ENCODE measurements around the gene EFNB3.

The EFNB3 gene

DNA sequence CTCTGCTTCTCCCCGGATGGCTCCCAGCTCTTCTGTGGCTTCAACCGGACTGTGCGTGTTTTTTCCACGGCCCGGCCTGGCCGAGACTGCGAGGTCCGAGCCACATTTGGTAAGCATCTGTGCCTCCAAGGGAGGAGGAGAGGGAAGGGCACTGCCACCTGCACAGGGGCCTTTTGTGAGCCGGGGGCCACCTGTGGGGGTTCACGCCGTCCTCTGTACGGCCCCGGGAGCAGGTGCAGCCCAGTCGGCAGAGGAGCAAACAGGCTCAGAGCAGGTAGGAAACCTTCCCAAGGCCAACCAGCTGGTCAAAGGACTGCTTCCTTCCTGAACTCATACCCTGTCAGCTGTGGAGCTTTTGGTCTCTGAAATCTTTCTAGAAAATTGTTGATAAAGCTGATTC lies 3.3 kb upstream of the EFNB3 start:
- DNase-seq, result no peak

DNA sequence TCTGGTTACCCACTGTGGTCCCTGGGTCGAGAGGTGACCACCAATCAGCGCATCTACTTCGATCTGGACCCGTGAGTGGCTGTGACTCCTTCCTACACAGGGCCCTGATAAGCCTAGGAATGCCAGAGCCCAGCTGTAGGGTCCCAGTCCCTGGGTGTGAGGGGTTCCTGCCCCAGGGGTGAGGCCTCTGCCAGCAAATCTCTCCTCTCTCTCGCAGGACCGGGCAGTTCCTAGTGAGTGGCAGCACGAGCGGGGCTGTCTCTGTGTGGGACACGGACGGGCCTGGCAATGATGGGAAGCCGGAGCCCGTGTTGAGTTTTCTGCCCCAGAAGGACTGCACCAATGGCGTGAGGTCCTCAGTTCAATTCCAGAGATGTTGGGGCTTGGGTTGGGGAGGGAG lies 2.2 kb upstream of the EFNB3 start:
- DNase-seq, result no peak

DNA sequence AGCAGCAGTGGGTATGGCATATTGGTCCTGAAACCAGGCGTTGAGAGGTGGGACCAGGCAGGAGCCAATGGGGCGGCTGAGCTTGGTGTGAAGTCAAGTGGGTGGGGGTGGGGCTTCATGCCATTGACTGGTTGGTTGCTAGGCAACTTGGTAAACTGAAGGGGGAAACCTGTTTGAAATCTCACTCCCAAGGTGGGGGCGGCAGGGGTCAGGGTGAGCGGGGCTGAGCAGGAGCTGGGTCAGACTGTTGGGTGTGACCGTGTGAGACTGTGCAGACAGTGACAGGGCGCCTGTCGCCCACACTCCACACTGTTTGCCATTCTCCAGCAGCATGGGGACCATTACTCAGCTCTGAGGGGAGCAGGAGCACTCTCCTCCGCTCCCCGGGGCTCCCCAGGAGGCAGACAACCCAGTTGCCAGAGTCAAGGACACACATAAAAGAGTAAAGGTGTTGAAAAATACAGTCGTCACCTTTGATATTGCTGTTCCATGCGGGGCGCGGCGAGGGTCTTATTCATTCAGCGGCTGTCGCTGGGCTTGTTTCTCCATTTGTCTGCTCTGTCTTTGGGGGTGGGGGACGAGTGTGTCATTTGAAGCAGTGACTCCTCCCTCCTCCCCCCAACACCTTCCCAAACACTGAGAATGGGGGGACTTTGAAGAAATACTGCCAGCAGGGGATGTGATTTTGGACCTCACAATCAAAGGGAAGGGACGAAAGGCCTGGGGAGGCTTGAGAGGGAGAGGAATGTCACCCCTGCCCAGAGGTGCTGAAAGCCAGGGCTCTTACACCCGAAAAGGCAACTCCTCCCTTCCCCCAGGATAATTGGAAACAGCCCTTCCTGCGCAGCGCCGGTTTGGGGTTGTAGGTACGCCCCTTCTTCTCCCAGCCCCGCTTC lies 1.2 kb upstream of the EFNB3 start:
- DNase-seq, result peak; percentile 40

DNA sequence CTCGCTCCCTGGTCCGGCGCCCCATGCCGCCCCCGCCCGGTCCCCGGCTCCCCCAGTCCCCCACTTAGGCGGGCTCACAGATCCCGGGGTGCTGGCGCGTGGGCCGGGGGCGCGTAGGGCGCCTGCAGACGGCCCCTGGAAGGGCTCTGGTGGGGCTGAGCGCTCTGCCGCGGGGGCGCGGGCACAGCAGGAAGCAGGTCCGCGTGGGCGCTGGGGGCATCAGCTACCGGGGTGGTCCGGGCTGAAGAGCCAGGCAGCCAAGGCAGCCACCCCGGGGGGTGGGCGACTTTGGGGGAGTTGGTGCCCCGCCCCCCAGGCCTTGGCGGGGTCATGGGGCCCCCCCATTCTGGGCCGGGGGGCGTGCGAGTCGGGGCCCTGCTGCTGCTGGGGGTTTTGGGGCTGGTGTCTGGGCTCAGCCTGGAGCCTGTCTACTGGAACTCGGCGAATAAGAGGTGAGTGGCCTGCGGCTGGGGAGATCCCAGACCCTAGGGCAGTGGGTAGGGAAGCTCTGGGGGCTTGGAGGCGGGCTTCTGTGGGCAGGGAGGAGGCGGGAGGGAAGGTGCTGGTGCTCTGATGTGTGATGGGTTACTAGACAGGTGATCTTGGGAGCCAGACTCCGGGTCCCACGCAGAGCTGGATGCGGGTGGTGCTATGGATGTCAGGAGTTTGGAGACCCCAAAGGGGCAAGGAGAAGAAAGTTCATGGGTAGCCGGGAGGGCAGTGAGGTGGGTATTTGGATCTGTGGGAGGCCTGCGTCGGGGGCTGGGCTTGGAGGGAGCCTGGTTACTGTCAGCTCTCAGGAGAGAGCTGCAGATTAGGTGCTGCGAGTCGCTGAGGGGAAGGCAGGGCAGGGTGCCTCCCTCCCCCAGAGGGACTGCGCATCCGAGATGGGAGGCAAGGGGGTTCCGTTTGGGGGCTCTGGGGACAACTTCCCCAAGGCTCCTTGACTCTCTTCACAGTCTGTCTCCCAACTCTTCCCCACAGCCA lies 560 bp downstream of the EFNB3 start:
- DNase-seq, result no peak

DNA sequence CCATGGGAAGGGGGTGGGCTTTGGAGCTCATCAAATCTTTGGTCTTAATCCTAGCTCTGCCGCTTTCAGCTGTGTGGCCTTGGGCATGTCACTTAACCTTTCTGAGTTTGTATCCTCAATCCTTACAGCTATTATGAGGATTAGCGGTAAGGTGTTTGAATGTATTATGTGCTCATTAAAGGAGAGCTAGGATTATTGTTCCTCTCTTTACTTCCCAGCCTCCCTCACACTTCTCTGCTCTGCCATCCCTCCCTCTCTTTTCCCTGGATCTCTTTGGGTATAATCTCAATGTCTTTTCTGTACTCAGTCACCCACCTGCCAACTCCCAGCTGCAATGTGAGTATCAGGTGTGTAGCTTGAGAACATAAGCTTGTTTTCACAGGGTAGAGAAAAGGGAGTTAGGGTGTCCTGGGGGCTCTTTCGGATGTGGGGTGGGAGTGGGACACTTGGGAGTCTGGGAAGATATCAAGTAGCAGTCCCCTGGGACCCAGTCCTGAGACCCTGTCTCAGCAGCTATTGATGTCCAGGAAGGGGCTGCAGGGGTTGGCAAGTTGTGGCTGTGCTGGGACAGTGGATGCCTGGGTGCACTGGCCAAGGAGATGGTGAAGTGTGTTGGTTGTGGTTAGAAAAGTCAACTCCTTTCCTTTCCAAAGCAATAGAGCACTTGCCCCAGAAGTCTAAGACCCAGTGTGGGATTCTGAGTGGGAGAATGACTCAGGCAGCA lies 1.8 kb downstream of the EFNB3 start:
- DNase-seq, result no peak

DNA sequence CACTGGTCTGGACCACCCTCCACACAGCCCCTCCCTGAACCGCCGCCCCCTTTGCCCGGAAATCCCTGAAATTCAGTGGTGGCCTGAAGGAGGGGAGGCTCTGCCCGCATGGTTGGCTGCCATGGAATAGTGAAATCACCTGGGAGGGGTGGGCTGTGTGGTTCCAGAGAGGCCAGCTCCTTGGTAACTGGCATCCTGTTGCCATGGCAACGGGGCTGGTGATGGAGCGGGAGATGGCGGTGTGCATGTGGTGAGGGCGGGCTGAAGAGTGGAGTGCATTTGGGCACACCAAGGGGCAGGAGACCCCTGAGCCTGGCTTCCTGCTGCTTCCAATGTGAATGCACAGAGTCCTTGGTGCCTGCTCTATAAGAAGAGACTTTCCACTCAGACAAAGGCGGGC lies 2.4 kb downstream of the EFNB3 start:
- DNase-seq, result no peak

DNA sequence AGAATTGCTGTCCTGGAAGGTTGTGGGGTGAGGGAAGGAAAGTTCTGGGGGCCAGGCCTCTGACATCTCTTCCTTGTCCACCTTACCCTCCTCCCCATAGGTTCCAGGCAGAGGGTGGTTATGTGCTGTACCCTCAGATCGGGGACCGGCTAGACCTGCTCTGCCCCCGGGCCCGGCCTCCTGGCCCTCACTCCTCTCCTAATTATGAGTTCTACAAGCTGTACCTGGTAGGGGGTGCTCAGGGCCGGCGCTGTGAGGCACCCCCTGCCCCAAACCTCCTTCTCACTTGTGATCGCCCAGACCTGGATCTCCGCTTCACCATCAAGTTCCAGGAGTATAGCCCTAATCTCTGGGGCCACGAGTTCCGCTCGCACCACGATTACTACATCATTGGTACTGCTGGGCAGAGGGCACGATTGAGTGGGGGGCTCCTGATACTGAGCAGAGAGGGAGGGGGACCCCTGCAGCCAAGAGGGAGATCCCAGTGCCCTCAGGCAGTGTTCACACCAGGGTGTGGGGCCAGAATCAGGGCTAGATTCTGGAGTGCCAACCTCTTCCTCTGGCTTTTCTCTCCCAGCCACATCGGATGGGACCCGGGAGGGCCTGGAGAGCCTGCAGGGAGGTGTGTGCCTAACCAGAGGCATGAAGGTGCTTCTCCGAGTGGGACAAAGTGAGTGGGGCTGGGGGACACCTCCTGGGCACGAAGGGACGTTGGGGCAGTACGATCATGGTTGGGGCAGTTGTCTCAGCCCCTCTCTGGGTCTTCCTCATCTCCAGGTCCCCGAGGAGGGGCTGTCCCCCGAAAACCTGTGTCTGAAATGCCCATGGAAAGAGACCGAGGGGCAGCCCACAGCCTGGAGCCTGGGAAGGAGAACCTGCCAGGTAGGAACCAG lies 3.1 kb downstream of the EFNB3 start:
- DNase-seq, result no peak

DNA sequence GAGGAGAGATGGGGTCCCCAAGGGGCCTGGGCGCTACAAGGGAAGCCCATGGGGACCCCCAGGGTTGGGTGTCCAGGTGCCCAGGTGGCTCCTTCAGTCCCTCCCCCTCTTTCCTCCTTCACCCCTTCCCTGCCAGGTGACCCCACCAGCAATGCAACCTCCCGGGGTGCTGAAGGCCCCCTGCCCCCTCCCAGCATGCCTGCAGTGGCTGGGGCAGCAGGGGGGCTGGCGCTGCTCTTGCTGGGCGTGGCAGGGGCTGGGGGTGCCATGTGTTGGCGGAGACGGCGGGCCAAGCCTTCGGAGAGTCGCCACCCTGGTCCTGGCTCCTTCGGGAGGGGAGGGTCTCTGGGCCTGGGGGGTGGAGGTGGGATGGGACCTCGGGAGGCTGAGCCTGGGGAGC lies 4.0 kb downstream of the EFNB3 start:
- no peak for DNase-seq

DNA sequence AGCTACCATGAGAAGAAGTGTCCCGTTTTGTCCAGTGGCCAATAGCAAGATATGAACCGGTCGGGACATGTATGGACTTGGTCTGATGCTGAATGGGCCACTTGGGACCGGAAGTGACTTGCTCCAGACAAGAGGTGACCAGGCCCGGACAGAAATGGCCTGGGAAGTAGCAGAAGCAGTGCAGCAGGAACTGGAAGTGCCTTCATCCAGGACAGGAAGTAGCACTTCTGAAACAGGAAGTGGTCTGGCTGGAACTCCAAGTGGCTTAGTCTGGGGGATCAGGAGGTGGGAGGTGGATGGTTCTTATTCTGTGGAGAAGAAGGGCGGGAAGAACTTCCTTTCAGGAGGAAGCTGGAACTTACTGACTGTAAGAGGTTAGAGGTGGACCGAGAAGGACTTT lies 5.3 kb downstream of the EFNB3 start:
- no peak for DNase-seq

DNA sequence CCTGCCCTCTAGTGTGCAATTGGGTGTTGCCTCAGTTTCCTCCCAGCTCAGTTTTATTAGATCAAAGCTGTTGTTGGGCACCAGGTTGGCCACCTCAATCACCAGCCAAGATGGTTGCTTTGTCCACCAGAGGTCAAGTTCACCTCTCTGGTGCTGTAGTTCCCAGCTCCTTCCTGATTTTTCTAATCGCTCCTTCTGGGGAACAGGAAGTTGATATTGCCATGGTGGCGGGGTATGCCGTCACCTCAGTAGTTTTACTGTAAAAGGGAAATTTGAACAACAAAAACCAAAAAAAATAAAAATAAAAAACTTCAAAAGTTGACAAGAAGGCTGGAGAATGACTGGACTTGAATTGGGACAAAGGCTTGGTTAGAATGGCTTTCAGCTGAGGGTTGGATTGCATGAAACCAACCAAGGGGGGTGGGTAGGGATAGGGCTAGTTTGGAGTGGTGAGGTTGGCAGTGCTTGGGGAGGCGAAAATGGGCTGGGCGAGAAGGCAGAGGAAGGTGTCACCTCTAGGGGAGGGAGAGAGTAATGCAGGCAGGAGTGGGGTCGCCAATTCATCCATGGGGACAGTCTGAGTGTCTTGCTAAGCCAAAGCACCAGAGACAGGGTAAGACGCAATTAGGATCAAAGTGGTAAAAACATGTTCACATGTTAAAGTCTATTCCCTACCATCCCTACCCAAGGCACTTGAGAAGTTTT lies 6.2 kb downstream of the EFNB3 start:
- DNase-seq, result no peak

DNA sequence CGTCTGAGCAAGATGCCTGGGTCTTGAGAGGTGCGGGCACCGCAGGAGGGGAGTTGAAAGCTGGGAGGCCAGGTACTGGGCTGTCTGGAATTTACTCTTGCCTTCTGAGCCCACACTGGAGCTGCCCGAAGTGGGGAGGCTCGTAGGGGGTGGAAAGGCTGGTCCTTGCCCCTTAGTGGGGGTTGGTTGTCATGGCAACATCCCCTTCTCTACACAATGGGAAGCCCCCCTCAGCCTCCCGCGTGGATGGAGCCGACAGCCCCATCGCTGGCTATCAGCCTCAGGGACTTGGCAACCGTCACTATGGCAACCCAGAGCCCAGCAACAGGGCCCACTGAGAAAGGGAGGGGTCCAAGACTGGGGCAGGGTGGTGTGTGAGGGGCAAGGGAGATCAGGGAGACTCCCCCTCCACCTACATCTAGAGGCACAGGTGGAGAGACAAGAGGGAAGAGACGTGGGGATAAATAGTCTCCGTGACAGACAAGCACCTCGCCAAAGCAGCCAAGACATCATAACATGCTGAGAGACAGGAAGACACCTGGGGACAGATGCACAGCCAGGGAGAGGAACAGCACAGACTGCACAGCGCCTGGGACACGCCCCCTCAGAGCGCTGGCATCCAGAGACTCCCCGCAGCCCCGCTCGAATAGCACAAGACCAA lies 7.2 kb downstream of the EFNB3 start:
- DNase-seq, result no peak

DNA sequence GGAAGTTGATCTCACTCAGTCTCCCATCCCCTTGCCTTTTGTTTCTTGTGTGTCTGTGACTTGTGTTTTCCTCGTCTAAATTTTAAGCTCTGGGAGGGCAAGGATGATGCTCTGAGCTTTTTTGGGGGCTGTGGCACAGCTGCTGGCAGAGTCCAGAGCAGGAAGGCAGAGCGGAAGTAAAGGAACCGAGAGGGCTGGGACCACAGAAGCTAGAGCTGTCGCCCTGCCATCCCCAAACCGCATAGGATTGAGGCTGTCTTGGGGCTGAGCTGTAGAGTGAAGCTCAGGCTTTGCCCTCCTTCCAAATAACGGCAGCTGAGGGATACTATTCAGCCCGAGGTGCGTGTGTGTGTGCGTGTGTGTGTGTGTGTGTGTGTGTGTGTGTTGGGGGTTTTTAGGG lies 8.8 kb downstream of the EFNB3 start:
- no peak for DNase-seq

DNA sequence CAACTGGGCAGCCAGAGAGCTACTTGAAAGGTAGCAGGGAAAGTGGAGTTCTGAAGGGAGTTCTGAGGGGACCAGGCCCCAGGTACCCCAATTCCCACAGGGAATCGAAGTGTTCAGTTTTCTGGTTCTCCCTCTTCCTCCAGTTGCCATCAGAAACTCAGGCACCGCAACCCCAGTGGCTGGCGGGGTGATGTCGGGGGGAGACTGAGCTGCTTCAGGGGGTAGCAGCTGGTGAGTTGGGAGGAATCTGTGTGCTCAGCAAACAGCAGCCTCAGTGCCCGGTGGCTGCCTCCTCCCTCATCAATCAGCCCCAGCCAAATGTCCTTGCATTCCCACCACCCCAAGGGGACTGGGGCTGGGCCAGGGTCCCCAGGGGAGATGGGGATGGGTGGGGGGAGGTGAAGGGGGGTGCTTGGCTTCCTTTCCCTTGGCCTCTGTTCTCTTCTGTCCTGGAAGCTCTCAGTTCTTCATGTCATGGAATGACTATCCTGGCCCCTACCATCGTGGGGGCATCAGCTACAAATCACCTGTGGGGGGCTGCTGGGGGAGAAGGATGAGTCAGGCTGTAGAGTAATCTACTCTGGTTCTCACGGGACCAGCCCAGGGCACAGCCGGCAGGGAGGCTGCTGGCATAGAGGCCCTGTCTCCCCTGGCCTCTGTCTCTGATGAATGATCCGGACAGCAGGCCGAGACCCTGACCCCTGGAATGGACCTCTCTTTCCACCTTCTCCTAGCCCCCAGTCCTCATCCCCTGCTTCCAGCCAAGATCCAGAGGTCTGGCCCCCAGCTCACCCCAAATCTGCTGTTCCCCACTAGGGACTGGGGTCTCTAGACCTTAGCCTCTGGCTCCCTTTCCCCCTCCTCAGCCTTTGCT lies 10.0 kb downstream of the EFNB3 start:
- DNase-seq, result no peak

DNA sequence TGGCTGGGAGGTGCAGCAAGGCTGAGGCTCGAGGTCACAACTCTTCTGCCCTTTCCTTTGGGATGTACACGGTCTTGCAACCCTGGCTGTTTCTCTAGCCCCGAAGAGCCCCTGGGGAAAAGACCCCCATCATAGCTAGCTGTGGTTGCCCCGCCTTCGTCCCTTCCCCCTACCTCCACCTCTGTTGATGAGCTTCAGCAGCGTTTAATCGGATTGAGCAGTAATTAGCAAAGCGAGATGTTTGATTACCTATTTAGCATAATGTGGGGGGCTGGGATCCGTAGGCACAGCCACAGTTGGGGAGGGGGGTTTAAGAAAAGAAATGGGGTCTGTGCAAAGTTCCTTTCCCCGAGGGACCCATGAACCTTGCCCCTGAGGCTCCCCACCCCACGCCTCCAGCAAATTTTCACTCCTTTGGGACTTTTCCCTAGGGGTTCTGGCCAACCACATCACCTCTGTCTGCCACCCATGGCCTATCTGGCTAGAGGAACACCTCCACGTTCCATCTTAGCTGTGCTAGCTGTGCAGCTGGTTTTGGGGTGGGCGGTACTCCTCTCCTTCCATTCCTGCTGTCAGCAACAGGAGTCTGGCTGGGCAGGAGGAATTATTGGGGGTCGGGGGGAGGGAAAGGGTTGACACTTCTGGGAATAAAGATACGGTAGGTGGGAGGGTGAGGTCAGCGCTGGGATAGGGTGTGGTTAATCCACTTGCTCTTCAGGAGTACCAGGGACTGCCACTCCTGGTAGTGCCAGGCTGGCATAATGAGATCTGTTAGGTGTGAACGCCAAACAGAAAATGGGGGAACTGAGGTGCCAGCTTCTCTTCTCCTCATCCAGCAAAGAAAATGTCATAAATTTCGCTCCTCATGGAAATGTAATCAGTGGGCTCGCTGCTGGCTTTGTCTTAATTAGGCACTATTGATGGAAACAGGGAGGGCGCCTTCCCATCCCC lies 11.2 kb downstream of the EFNB3 start:
- DNase-seq, result no peak

DNA sequence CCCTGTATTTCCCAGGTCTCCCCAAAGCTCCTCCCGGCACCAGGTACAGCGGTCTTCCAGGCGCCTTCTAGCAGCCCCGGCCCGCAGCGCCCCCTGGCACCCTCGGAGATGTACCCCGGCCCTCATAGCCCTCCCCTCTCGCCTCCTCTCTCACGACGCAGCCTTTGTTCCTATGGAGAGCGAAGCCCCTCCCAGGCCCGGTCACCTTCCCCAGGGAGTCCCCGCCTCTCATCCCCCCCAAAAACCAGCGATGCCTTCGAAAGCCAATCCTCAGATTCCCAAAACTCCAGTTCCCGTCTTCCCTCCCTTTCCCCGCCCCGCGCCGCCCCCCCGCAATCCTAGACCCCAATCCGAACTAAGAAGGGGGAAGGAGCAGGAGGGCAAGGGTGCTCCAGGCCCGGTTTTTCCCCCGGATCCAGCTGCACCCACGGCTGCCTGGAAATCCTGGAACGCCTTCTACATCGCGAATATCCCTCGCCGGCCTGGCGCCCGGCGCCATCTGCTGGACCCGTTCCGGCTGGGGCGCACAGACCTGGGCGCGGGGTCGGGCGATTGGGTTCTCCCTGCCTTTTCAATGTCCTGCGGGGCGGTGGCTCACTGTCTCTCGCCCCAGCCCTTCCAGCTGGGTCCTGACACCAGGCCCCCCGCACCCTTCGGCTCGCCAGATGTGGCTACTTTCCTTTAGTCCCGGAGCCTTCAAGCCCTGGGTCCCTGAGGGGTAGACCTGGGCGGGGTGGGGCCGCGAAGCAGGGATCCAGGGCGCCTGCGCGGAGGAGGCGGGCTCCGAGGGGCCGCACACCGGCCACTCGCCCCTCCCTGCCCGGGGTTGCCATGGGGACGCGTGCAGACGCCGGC lies 12.1 kb downstream of the EFNB3 start, which contains the start of gene DNAH2:
DNAH2 (plus strand) TSS at position 844 of the 855 bp plus-strand sequence. CDS start 1,991 bp downstream, outside the sequence.
- DNase-seq, result no peak

DNA sequence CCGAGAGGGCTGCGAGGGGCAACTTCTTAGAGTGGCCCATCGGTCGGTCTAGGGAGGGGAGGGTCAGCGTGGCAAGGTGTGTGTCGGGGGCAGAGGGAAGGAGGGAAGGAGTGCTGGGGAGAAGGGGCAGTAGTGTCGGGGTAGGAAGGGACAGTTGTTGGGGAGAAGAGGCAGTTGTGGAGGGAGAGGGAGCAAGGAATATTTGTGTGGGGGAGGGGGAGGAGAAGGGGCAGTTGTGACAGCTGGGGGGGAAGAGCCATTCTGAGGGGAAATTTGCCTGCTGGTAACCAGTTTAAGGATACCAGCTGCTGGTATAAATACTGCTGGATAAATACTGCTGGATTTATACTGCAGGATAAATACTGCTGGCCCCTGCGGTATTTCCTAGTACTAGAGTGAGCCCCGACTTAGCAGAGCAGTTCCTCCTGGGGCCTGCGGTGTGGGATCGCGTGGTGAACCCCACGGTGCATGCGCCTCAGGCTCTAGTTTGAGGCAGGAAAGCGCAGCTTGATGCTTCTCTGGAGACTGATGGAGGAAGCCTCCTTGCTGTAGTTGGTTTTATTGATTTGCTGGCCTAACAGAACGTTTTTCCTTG lies 12.9 kb downstream of the EFNB3 start:
- DNase-seq, result no peak

DNA sequence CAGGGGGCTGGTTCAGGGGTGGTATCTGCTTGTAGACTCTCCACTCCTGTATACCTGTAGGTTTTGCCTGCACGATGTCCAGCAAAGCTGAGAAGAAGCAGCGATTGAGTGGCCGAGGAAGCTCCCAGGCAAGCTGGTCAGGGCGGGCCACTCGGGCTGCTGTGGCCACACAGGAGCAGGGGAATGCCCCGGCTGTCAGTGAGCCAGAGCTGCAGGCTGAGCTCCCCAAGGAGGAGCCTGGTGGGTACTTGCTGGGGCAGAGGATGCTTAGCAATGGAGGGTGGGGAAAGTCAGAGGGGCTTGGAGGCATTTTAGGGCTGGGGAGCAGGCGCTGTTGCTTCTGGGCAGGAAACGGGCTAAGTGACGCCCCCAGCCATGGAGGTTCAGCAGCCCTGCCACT lies 14.7 kb downstream of the EFNB3 start:
- DNase-seq, result no peak

Data from CD4-positive, alpha-beta T cell treated with Interleukin-15 for 1 hour (primary cell).